Upper lobe of right lung (tissue), 1 donor: ENCODE results near the gene SLC18A2. TPM values are rescaled to one million over a fixed set of nuclear protein-coding genes. Genes with fewer than 3 reads are reported as not detected.

Experiments
- ATAC-seq: fragments of 200-7000 bp; cut with Tn5 transposase; one replicate; pipeline ENCODE4 v1.9.1; 2020; ENCODE audit warnings: mild to moderate bottlenecking, moderate library complexity
- DNase-seq: peaks from one replicate; pipeline ENCODE4 v3.0.0-alpha.2; 2020
- H3K27ac ChIP-seq: fragments of 200-600 bp; one replicate; pipeline ENCODE4 v1.8.0; 2022
- H3K27me3 ChIP-seq: fragments of 200-600 bp; one replicate; pipeline ENCODE4 v1.8.0; 2022; ENCODE audit warnings: mild to moderate bottlenecking
- H3K36me3 ChIP-seq: fragments of 200-600 bp; one replicate; pipeline ENCODE4 v1.8.0; 2022
- H3K4me1 ChIP-seq: fragments of 200-600 bp; one replicate; pipeline ENCODE4 v1.8.0; 2022
- H3K4me3 ChIP-seq: fragments of 200-600 bp; one replicate; pipeline ENCODE4 v1.8.0; 2022; ENCODE audit warnings: mild to moderate bottlenecking
- H3K9me3 ChIP-seq: fragments of 200-600 bp; one replicate; pipeline ENCODE4 v1.8.0; 2022
- intact Hi-C: fragments of 100-400 bp; cut with DNase I; formaldehyde crosslinking; loops from one replicate; pipeline ENCODE4 v1.11.0; 2022
- total RNA-seq: library from RNA; stranded (reverse); fragmentation: NEBNext Ultra II Directional; extraction: Animal tissue kit (Norgen Biotek cat#: 25700); gene quantifications from one replicate; pipeline ENCODE4 v1.2.1, GENCODE V29; 2021
- TF ChIP-seq, protein P1 (sequence below): fragments of 200-600 bp; IDR thresholded peaks from one replicate; pipeline ENCODE4 v1.8.0; 2022; ENCODE audit warnings: antibody characterized with exemption
- donor health status: DM: no; HTN: yes; CAD: no; lungs with severe emphysema.

SLC18A2 gene
- total RNA-seq, 1 donor from 2014 or later = 5.2 TPM

DNA sequence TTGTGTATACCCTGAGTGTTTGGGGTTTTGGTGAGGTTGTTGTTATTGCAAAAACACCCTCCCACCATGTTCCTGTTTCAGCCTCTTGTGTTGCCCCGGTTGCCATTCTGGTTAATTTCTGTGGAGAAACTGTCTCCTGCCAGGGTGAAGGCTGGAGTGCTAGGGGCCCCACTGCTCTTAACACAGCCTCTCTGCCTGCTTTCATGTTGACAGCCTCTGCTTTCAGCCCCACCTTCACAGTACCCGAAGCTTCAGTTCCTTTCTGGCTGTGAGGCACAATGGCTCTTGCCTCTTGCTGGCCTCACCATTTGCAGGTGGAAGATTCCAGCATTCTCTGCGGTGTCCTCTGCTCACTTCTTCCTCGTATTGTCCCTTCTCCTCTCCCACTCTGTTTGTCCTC, 19.2 kb downstream of the SLC18A2 start:
- TF ChIP-seq, protein P1, sequence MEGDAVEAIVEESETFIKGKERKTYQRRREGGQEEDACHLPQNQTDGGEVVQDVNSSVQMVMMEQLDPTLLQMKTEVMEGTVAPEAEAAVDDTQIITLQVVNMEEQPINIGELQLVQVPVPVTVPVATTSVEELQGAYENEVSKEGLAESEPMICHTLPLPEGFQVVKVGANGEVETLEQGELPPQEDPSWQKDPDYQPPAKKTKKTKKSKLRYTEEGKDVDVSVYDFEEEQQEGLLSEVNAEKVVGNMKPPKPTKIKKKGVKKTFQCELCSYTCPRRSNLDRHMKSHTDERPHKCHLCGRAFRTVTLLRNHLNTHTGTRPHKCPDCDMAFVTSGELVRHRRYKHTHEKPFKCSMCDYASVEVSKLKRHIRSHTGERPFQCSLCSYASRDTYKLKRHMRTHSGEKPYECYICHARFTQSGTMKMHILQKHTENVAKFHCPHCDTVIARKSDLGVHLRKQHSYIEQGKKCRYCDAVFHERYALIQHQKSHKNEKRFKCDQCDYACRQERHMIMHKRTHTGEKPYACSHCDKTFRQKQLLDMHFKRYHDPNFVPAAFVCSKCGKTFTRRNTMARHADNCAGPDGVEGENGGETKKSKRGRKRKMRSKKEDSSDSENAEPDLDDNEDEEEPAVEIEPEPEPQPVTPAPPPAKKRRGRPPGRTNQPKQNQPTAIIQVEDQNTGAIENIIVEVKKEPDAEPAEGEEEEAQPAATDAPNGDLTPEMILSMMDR = no peak
- Histone ChIP-seq H3K4me1 (no peaks in the 10 kb centered on the region), H3K9me3 (no peaks in the 10 kb centered on the region), H3K27ac (no peak overlapping the region), H3K4me3 (no peak overlapping the region), H3K27me3 (peaks cover 16% of the 10 kb centered on the region), H3K36me3 (no peaks in the 10 kb centered on the region)
- DNase-seq (no peak), ATAC-seq (no peak)
- intact Hi-C loops = no loop called here

DNA sequence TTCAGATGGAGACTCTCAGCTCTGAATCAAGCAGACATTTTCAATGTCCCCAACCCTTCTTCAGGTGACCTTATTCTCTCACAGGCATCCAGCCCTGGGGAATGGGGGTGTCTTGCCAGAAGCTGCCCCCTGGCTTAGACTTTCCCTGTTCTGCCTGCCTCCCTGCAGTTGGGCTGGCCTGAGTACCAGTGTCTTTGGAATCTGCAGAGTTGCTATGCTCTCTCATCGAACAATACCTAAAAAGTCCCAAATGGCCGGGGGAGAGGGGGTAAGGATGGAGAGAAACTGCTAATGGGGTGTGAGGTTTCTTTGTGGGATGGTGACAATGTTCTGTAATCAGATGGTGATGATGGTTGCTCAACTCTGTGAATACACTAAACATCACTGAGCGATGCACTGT, 20.6 kb downstream of the SLC18A2 start:
- Histone ChIP-seq H3K36me3 (no peaks in the 10 kb centered on the region), H3K27me3 (peaks cover 16% of the 10 kb centered on the region)

DNA sequence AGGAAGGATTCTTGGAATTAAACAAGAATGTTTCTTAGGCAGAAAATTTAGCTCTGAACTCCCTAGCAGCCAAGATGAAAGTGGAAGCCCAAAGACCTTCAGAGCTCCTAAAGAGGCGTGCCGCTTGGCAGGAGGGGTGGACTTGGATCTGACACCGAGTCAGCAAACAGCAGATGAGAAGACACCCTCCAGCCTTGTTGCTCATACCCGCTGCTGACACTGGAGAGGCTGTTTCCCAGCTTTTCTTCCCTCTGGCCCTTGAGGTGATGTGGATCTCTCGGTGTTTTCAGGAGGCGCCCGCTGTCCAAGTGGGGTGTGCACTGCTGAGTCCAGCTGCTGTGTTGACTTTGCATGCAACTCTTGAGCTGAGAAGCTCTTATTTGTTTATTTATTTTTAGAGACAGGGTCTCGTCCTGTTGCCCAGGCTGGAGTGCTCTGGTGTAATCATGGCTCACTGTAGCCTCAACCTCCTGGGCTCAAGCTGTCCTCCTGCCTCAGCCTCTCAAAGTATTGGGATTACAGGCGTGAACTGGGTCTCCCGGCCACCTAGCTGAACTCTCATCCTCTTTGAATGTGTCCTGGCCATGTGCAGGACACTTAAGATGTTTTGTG, 21.5 kb downstream of the SLC18A2 start:
- Histone ChIP-seq H3K9me3 (no peaks in the 10 kb centered on the region), H3K4me3 (no peak overlapping the region), H3K36me3 (no peaks in the 10 kb centered on the region), H3K27ac (no peak overlapping the region), H3K4me1 (no peaks in the 10 kb centered on the region), H3K27me3 (peaks cover 13% of the 10 kb centered on the region)
- DNase-seq (no peak), ATAC-seq (no peak)
- intact Hi-C loops = no loop called here
- TF ChIP-seq, protein P1 = no peak

More for the DNA sequence above, 20.6 kb downstream of the SLC18A2 start:
- Histone ChIP-seq H3K27ac (no peak overlapping the region), H3K4me3 (no peak overlapping the region), H3K4me1 (no peaks in the 10 kb centered on the region), H3K9me3 (no peaks in the 10 kb centered on the region)
- no peak for ATAC-seq
- TF ChIP-seq, protein P1 = no peak
- DNase-seq = no peak
- intact Hi-C loops = no loop called here

DNA sequence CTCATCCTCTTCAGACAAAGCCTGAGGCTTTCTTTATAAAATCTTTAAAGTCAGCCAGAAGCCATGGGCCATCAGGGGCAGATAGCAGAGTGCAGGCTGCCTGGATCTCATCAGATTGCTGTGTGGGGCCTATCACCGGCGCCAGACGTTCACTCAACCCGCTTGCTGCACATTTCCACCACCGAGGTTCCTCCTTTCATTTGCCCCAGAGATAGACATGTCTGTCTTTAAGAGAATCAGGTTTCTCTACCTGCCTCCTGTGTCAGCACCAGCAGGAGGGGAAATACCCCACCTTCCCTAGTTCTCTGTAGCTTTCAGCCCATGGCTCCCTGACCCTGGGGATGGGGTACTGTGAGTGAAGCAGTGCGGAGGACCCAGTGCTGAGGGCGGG, 22.0 kb downstream of the SLC18A2 start:
- Histone ChIP-seq H3K4me1 (no peaks in the 10 kb centered on the region), H3K9me3 (no peaks in the 10 kb centered on the region), H3K36me3 (no peaks in the 10 kb centered on the region), H3K27ac (no peak overlapping the region), H3K27me3 (peaks cover 9% of the 10 kb centered on the region), H3K4me3 (no peak overlapping the region)
- ATAC-seq = no peak
- no peak for DNase-seq
- TF ChIP-seq, protein P1 = no peak
- intact Hi-C loops = no loop called here

DNA sequence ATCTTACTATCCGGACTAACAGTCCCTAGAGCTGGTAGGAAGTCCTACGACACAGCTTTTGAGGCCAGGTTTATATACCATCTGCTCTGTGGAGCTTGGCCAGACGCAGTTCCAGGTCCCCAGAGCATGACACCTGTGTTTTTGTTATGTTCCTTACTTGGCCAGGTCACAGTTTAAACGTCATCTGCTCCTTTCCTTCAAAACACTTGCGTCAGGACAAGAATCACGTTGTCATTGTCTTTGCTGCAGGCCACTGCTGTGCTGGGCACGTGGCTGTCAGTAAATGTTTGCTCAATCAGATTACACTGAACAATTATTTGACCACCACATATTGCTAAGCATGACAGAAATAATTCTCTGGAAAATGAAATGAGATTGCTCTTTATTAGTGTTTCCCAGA, 23.9 kb downstream of the SLC18A2 start:
- Histone ChIP-seq H3K27ac (no peak overlapping the region), H3K9me3 (no peaks in the 10 kb centered on the region), H3K27me3 (peaks cover 9% of the 10 kb centered on the region), H3K4me1 (no peaks in the 10 kb centered on the region), H3K36me3 (no peaks in the 10 kb centered on the region), H3K4me3 (no peak overlapping the region)
- ATAC-seq = no peak
- TF ChIP-seq, protein P1 = no peak
- intact Hi-C loops = no loop called here
- DNase-seq = no peak

DNA sequence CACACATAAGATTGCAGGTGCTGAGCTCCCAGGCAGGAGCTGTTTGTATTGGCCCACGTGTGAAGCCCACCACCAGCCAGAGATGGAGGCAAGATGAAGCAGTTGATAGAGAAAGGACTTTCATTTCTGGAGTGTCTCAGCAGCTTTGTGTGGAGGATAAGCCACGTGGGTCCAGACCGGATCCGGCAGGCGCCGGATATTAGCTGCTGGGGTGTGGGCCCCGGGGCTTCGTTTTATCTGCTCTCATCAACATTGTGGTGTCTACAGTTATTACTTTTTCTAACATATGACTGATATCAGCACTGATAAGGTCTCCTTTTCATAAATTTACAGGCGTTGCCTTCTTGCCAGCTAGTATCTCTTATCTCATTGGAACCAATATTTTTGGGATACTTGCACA, 25.5 kb downstream of the SLC18A2 start:
- DNase-seq = no peak
- no peak for ATAC-seq

More for the DNA sequence above, 25.5 kb downstream of the SLC18A2 start:
- no peaks in the 10 kb centered on the region for H3K4me1 ChIP-seq
- TF ChIP-seq, protein P1 = no peak
- intact Hi-C loops = no loop called here
- H3K4me3 ChIP-seq = no peak overlapping the region
- H3K27ac ChIP-seq = no peak overlapping the region
- no peaks in the 10 kb centered on the region for H3K36me3 ChIP-seq
- H3K9me3 ChIP-seq = no peaks in the 10 kb centered on the region
- peaks cover 2% of the 10 kb centered on the region for H3K27me3 ChIP-seq
